IMR-90 (cell line): Measurements from ENCODE around the gene MEF2D. TPM values are rescaled to one million over a fixed set of nuclear protein-coding genes. Genes with fewer than 3 reads are reported as not detected.

Source experiments
- ATAC-seq: fragments of 200-7000 bp; cut with Tn5 transposase; 2 replicates; pipeline ENCODE4 v1.9.1; 2020; ENCODE audit warnings: low read depth, mild to moderate bottlenecking, moderate library complexity
- BruUV-seq: library from RNA; stranded (reverse); fragments of 400-500 nt; replicated peaks from 2 replicates; lab custom pipeline; 2021; lab: Mats Ljungman, UMichigan
- CTCF ChIA-PET: fragments of 300-600 bp; formaldehyde crosslinking; extraction: SDS; loops from one replicate; lab custom pipeline; 2021; ENCODE audit warnings: antibody characterized with exemption; lab: Yijun Ruan, JAX
- POLR2A ChIA-PET: fragments of 300-600 bp; sonication (Branson Sonifier 250); formaldehyde crosslinking; loops from one replicate; lab custom pipeline; 2022; ENCODE audit warnings: antibody characterized with exemption; ENCODE audit not compliant: unreplicated experiment; lab: Charles Lee
- DNase-seq: peaks from one replicate; pipeline ENCODE4 v3.0.0; 2013
- H2AFZ ChIP-seq: replicated peaks from 2 replicates; pipeline ENCODE3; 2013; ENCODE audit warnings: low read length, mild to moderate bottlenecking; ENCODE audit not compliant: poor library complexity
- H2AK5ac ChIP-seq: 2 replicates; pipeline ENCODE4 v1.6.1; 2013; ENCODE audit warnings: low read depth, low read length, inconsistent platforms
- H2AK9ac ChIP-seq: replicated peaks from 2 replicates; pipeline ENCODE3; 2013; ENCODE audit warnings: mild to moderate bottlenecking, low read depth, low read length, moderate library complexity; ENCODE audit not compliant: poor library complexity
- H2BK120ac ChIP-seq: 2 replicates; pipeline ENCODE4 v1.6.1; 2013; ENCODE audit warnings: low read depth, low read length, inconsistent platforms
- H2BK15ac ChIP-seq: 3 replicates; pipeline ENCODE4 v1.6.1; 2013; ENCODE audit warnings: low read depth, low read length, inconsistent platforms
- H2BK20ac ChIP-seq: 2 replicates; pipeline ENCODE4 v1.6.1; 2013; ENCODE audit warnings: low read depth, mild to moderate bottlenecking, inconsistent platforms, low read length, moderate library complexity
- H2BK5ac ChIP-seq: 2 replicates; pipeline ENCODE4 v1.6.1; 2013; ENCODE audit warnings: mild to moderate bottlenecking, low read depth, low read length, inconsistent platforms; ENCODE audit not compliant: poor library complexity, severe bottlenecking
- H3K14ac ChIP-seq: replicated peaks from 2 replicates; pipeline ENCODE4 v1.6.1; 2013; ENCODE audit warnings: low read depth, low read length, inconsistent platforms
- H3K18ac ChIP-seq: 2 replicates; pipeline ENCODE4 v1.6.1; 2013; ENCODE audit warnings: low read depth, low read length, control low read depth
- H3K23ac ChIP-seq: 2 replicates; pipeline ENCODE4 v1.6.1; 2013; ENCODE audit warnings: low read depth, low read length, inconsistent platforms
- H3K27ac ChIP-seq: 2 replicates; pipeline ENCODE4 v1.5.1; 2013; ENCODE audit warnings: mild to moderate bottlenecking, control low read depth, low read length; ENCODE audit not compliant: insufficient read depth
- H3K27me3 ChIP-seq: 2 replicates; pipeline ENCODE4 v1.6.1; 2013; ENCODE audit warnings: low read length; ENCODE audit not compliant: control insufficient read depth, insufficient read depth
- H3K36me3 ChIP-seq: 2 replicates; pipeline ENCODE4 v1.6.1; 2013; ENCODE audit warnings: low read length, mixed read lengths; ENCODE audit not compliant: control insufficient read depth, insufficient read depth
- H3K4ac ChIP-seq: 2 replicates; pipeline ENCODE4 v1.6.1; 2013; ENCODE audit warnings: low read depth, low read length, inconsistent platforms
- H3K4me1 ChIP-seq: 2 replicates; pipeline ENCODE4 v1.6.1; 2013; ENCODE audit warnings: low read length, mixed read lengths; ENCODE audit not compliant: control insufficient read depth, insufficient read depth
- H3K4me2 ChIP-seq: 2 replicates; pipeline ENCODE4 v1.6.1; 2013; ENCODE audit warnings: low read depth, mild to moderate bottlenecking, control low read depth, low read length, moderate library complexity
- H3K4me3 ChIP-seq: 2 replicates; pipeline ENCODE4 v1.5.1; 2013; ENCODE audit warnings: low read depth, mild to moderate bottlenecking, control low read depth, low read length, moderate library complexity; ENCODE audit not compliant: insufficient read depth
- H3K56ac ChIP-seq: 2 replicates; pipeline ENCODE4 v1.6.1; 2013; ENCODE audit warnings: low read length, inconsistent platforms; ENCODE audit not compliant: insufficient read depth; ENCODE audit errors: extremely low read depth
- H3K79me1 ChIP-seq, 2 experiments: 2 replicates each; pipeline ENCODE4 v1.6.1; 2013; ENCODE audit warnings: low read length in 2 of 2, inconsistent platforms in 1 of 2, low read depth in 1 of 2
- H3K9ac ChIP-seq: 2 replicates; pipeline ENCODE4 v1.6.1; 2013; ENCODE audit warnings: low read depth, low read length, control low read depth
- H3K9me1 ChIP-seq: 2 replicates; pipeline ENCODE4 v1.6.1; 2013; ENCODE audit warnings: low read length, inconsistent platforms; ENCODE audit not compliant: insufficient read depth
- H3K9me3 ChIP-seq: 2 replicates; pipeline ENCODE4 v1.6.1; 2013; ENCODE audit warnings: low read length; ENCODE audit not compliant: control insufficient read depth, insufficient read depth
- H4K20me1 ChIP-seq: 2 replicates; pipeline ENCODE4 v1.6.1; 2013; ENCODE audit warnings: low read length, inconsistent platforms; ENCODE audit not compliant: insufficient read depth
- H4K5ac ChIP-seq: 2 replicates; pipeline ENCODE4 v1.6.1; 2013; ENCODE audit warnings: mild to moderate bottlenecking, low read depth, low read length, control low read depth
- H4K8ac ChIP-seq, 2 experiments: 2 replicates each; pipeline ENCODE4 v1.6.1; 2013; ENCODE audit warnings: low read depth in 2 of 2, low read length in 2 of 2, control low read depth in 1 of 2, inconsistent platforms in 1 of 2
- H4K91ac ChIP-seq: 2 replicates; pipeline ENCODE4 v1.6.1; 2013; ENCODE audit warnings: low read depth, low read length, inconsistent platforms; ENCODE audit not compliant: insufficient read depth
- BHLHE40 ChIP-seq: fragments of 150-350 bp; IDR thresholded peaks from 2 replicates; pipeline ENCODE4 v1.6.1; 2016; ENCODE audit warnings: mild to moderate bottlenecking, low read depth, low read length
- CEBPB ChIP-seq: IDR thresholded peaks from 2 replicates; pipeline ENCODE4 v1.6.1; 2012; ENCODE audit warnings: low read depth, low read length, improper control_type of control experiment
- FOS ChIP-seq: fragments of 150-350 bp; IDR thresholded peaks from 2 replicates; pipeline ENCODE4 v1.6.1; 2016; ENCODE audit warnings: low read depth, low read length
- NFE2L2 ChIP-seq: fragments of 150-350 bp; IDR thresholded peaks from 2 replicates; pipeline ENCODE4 v1.6.1; 2016; ENCODE audit warnings: low read depth, mild to moderate bottlenecking, low read length
- RAD21 ChIP-seq: IDR thresholded peaks from 2 replicates; pipeline ENCODE4 v1.6.1; 2012; ENCODE audit warnings: low read length, improper control_type of control experiment
- RCOR1 ChIP-seq: IDR thresholded peaks from 2 replicates; pipeline ENCODE4 v1.6.1; 2012; ENCODE audit warnings: mild to moderate bottlenecking, low read length, improper control_type of control experiment; ENCODE audit not compliant: insufficient replicate concordance
- RFX5 ChIP-seq: IDR thresholded peaks from 2 replicates; pipeline ENCODE4 v1.8.0; 2012; ENCODE audit warnings: low read depth, mild to moderate bottlenecking, low read length, moderate library complexity
- SMC3 ChIP-seq: fragments of 150-350 bp; IDR thresholded peaks from 2 replicates; pipeline ENCODE4 v1.6.1; 2016; ENCODE audit warnings: low read depth, mild to moderate bottlenecking, antibody characterized with exemption, low read length, moderate library complexity
- WGBS, 2 experiments: methylation state at CpG; one replicate each; pipeline versions ENCODE4 v1.1.5 to v1.1.7; 2013; ENCODE audit warnings: missing lambda C conversion rate in 2 of 2; ENCODE audit not compliant: insufficient read length in 1 of 2; ENCODE audit errors: extremely low coverage in 2 of 2; 5-methylcytosine and 5-hydroxymethylcytosine counted together
- dilution Hi-C: fragments of 300-500 bp; cut with HindIII; formaldehyde crosslinking; loops from one replicate; pipeline ENCODE4 v1.14.3; 2018; ENCODE audit warnings: low sequenced_read_pairs; ENCODE audit not compliant: unreplicated experiment
- in situ Hi-C: fragments of 300-500 bp; cut with MboI; formaldehyde crosslinking; loops from 3 replicates; pipeline ENCODE4 v1.14.3; 2019; ENCODE audit warnings: low sequenced_read_pairs, inconsistent platforms, mixed read lengths
- intact Hi-C: fragments of 100-400 bp; cut with micrococcal nuclease; formaldehyde crosslinking; loops from 2 replicates; pipeline ENCODE4 v1.10.0; 2022
- polyA plus RNA-seq, 3 experiments: library from polyadenylated mRNA; depleted of rRNA; stranded (reverse); fragments of >200 nt; gene quantifications; 2 replicates each; pipeline ENCODE4 v1.2.3, GENCODE V29; 2012; ENCODE audit warnings: low replicate concordance in 1 of 3
- total RNA-seq: library from RNA; depleted of rRNA; stranded (reverse); fragments of >200 nt; gene quantifications from 2 replicates; pipeline ENCODE4 v1.2.3, GENCODE V29; 2012

MEF2D gene
- total and polyA plus RNA-seq, 2 of the 4 experiments (the other 2 are of a cell fraction), result 2.9 to 20.0 TPM

GRCh38 chr1:156423422-156424352 is 76.9 kb downstream of the MEF2D start (continued):
- no peak for TF ChIP-seq RCOR1

- TF ChIP-seq RCOR1, result no peak
- no peak for TF ChIP-seq RAD21
- TF ChIP-seq FOS, result no peak
- TF ChIP-seq BHLHE40, result no peak
- TF ChIP-seq SMC3, result no peak
- TF ChIP-seq NFE2L2, result no peak
- no peak for TF ChIP-seq CEBPB
- no peak for TF ChIP-seq RFX5
- in situ Hi-C loops (no loop called here), intact Hi-C loops (no loop called here), dilution Hi-C loops (no loop called here)
- no peak overlapping the region for H2BK5ac ChIP-seq
- H2AFZ ChIP-seq, result no peak overlapping the region
- H4K8ac ChIP-seq, result no peak overlapping the region
- WGBS, 2 experiments, result 8% methylated on average over 9 of the region's 15 CpGs; no CpG with 5 or more reads in 1 of the 2 experiments
- POLR2A ChIA-PET, result no interaction called here
- no peak overlapping the region for H4K91ac ChIP-seq
- H4K20me1 ChIP-seq, result no peaks in the 10 kb centered on the region; the same call in none of the 2 replicates
- H3K4me3 ChIP-seq, result no peak overlapping the region
- no peaks in the 10 kb centered on the region for H3K36me3 ChIP-seq
- H3K56ac ChIP-seq, result no peak overlapping the region
- no peak overlapping the region for H2AK5ac ChIP-seq
- peaks cover 10% of the 10 kb centered on the region for H3K9me3 ChIP-seq
- H3K79me1 ChIP-seq, result no peaks in the 10 kb centered on the region
- no peak overlapping the region for H2BK20ac ChIP-seq
- no peak overlapping the region for H2BK120ac ChIP-seq
- H3K14ac ChIP-seq, result no peak overlapping the region
- H3K27me3 ChIP-seq, result peaks cover 93% of the 10 kb centered on the region
- no peak overlapping the region for H3K9ac ChIP-seq
- no peak overlapping the region for H4K5ac ChIP-seq
- no peak overlapping the region for H3K27ac ChIP-seq
- H3K23ac ChIP-seq, result no peak overlapping the region
- H3K9me1 ChIP-seq, result no peaks in the 10 kb centered on the region
- BruUV-seq, result no TSS peak
- ATAC-seq, result no peak
- CTCF ChIA-PET, result interaction anchor here (1.4 kb wide), 1 partner anchor 37 kb away, joined by 5 read pairs; no protein-coding TSS in a partner anchor
- no peak overlapping the region for H3K4me2 ChIP-seq
- no peak for DNase-seq
- peaks cover 1% of the 10 kb centered on the region; the same call in 1 of the 2 replicates for H3K4me1 ChIP-seq
- H2AK9ac ChIP-seq, result no peak overlapping the region
- H3K18ac ChIP-seq, result no peak overlapping the region
- H2BK15ac ChIP-seq, result no peak overlapping the region
- no peak overlapping the region for H3K4ac ChIP-seq
Observed at GRCh38 chr1:156422602-156423091, 77.9 kb downstream of the MEF2D start.
